ENCODE measurements around the gene IGSF3. TPM values are rescaled to one million over a fixed set of nuclear protein-coding genes. Genes with fewer than 3 reads are reported as not detected.

The IGSF3 gene
- total RNA-seq, 1 experiment from 2014 or later: 30.1 TPM

- POLR2A ChIA-PET (ENCODE audit: unreplicated experiment): interaction anchor here (0.7 kb wide), 1 partner anchor 304 kb away, joined by 3 read pairs; no protein-coding TSS in a partner anchor
These were observed 45.9 kb upstream of the IGSF3 start for GRCh38 chr1:116713474-116713873.

GRCh38 chr1:116712510-116712909, 45.0 kb upstream of the IGSF3 start:
- no peak for DNase-seq
- Histone ChIP-seq H3K4me2 (no peak overlapping the region), H3K79me2 (ENCODE audit: low read depth) (no peaks in the 10 kb centered on the region), H3K27ac (no peak overlapping the region), H3K27me3 (ENCODE audit: insufficient read depth, low read depth) (no peaks in the 10 kb centered on the region), H4K20me1 (ENCODE audit: insufficient read depth) (no peaks in the 10 kb centered on the region), H2AFZ (no peak overlapping the region), H3K4me1 (replicated peaks; ENCODE audit: insufficient read depth) (peaks cover 42% of the 10 kb centered on the region), H3K4me3 (no peak overlapping the region), H3K9me3 (ENCODE audit: insufficient read depth, low read depth) (no peaks in the 10 kb centered on the region), H3F3A (ENCODE audit: insufficient read depth, low read depth) (peaks cover 15% of the 10 kb centered on the region), H3K9me2 (ENCODE audit: insufficient read depth) (no peaks in the 10 kb centered on the region; the same call in 1 of the 2 replicates), H3K36me3 (ENCODE audit: low read depth) (no peaks in the 10 kb centered on the region)
- BruUV-seq (replicated peaks): no TSS peak
- ChIA-PET POLR2A (ENCODE audit: unreplicated experiment) (no interaction called here), CTCF (no interaction called here)
- TF ChIP-seq EZH2 (IDR thresholded peaks at IDR 0.05; ENCODE audit: low read depth) (no peak), CTCF (conservative IDR thresholded peaks at IDR 0.05) (no peak)
- intact Hi-C loops (cut with micrococcal nuclease; ENCODE audit: unreplicated experiment): no loop called here

More at GRCh38 chr1:116713474-116713873, 45.9 kb upstream of the IGSF3 start:
- H2AFZ ChIP-seq: no peak overlapping the region
- DNase-seq: no peak
- H3K36me3 ChIP-seq (ENCODE audit: low read depth): no peaks in the 10 kb centered on the region
- no peak overlapping the region for H3K4me2 ChIP-seq
- H3K9me3 ChIP-seq (ENCODE audit: insufficient read depth, low read depth): no peaks in the 10 kb centered on the region
- CTCF ChIA-PET: no interaction called here
- no peak overlapping the region for H3K27ac ChIP-seq
- TF ChIP-seq EZH2 (IDR thresholded peaks at IDR 0.05; ENCODE audit: low read depth) (no peak), CTCF (conservative IDR thresholded peaks at IDR 0.05) (no peak)
- no TSS peak for BruUV-seq (replicated peaks)
- no peaks in the 10 kb centered on the region; the same call in 1 of the 2 replicates for H3K9me2 ChIP-seq (ENCODE audit: insufficient read depth)
- H3F3A ChIP-seq (ENCODE audit: insufficient read depth, low read depth): peaks cover 11% of the 10 kb centered on the region
- H3K4me3 ChIP-seq: no peak overlapping the region
- intact Hi-C loops (cut with micrococcal nuclease; ENCODE audit: unreplicated experiment): no loop called here
- H3K4me1 ChIP-seq (replicated peaks; ENCODE audit: insufficient read depth): peaks cover 33% of the 10 kb centered on the region
- no peaks in the 10 kb centered on the region for H3K27me3 ChIP-seq (ENCODE audit: insufficient read depth, low read depth)
- no peaks in the 10 kb centered on the region for H4K20me1 ChIP-seq (ENCODE audit: insufficient read depth)
- no peaks in the 10 kb centered on the region for H3K79me2 ChIP-seq (ENCODE audit: low read depth)

GRCh38 chr1:116711263-116711840, 43.8 kb upstream of the IGSF3 start:
- H3K4me2 ChIP-seq: peak overlapping the region; percentile 27; the same call in 1 of the 2 replicates
- ChIA-PET POLR2A (ENCODE audit: unreplicated experiment) (interaction anchor here (0.5 kb wide), 1 partner anchor 18 kb away, joined by 4 read pairs; no protein-coding TSS in a partner anchor), CTCF (no interaction called here)
- H3K27ac ChIP-seq: peak overlapping the region; percentile 37
- no peak overlapping the region for H2AFZ ChIP-seq
- no peaks in the 10 kb centered on the region for H4K20me1 ChIP-seq (ENCODE audit: insufficient read depth)
- TF ChIP-seq EZH2 (IDR thresholded peaks at IDR 0.05; ENCODE audit: low read depth) (no peak), CTCF (conservative IDR thresholded peaks at IDR 0.05) (no peak)
- peaks cover 42% of the 10 kb centered on the region for H3K4me1 ChIP-seq (replicated peaks; ENCODE audit: insufficient read depth)
- DNase-seq: peak; percentile 41 to 57
- H3K36me3 ChIP-seq (ENCODE audit: low read depth): no peaks in the 10 kb centered on the region
- H3K9me2 ChIP-seq (ENCODE audit: insufficient read depth): no peaks in the 10 kb centered on the region; the same call in 1 of the 2 replicates
- H3K27me3 ChIP-seq (ENCODE audit: insufficient read depth, low read depth): no peaks in the 10 kb centered on the region
- no peaks in the 10 kb centered on the region for H3K9me3 ChIP-seq (ENCODE audit: insufficient read depth, low read depth)
- intact Hi-C loops (cut with micrococcal nuclease; ENCODE audit: unreplicated experiment): no loop called here
- H3K4me3 ChIP-seq: no peak overlapping the region
- H3K79me2 ChIP-seq (ENCODE audit: low read depth): no peaks in the 10 kb centered on the region
- BruUV-seq (replicated peaks): no TSS peak
- peaks cover 15% of the 10 kb centered on the region for H3F3A ChIP-seq (ENCODE audit: insufficient read depth, low read depth)
